Adrenal gland (tissue), 12 donors: ENCODE measurements around the gene CD180. TPM values are rescaled to one million over a fixed set of nuclear protein-coding genes. Genes with fewer than 3 reads are reported as not detected.

ENCODE experiments used
- DNase-seq, 7 donors: peaks; one replicate each; pipeline ENCODE4 v3.0.0-alpha.2; 2019 to 2020
- H3K27ac ChIP-seq, 5 donors: fragments of 200-600 bp; sonication (generic) in 4 of 5; 1 replicate in 3 of 5; 2 replicates in 2 of 5; pipeline versions ENCODE4 v1.5.1 to v1.8.0; 2016 to 2020; ENCODE audit warnings: mild to moderate bottlenecking in 1 of 5
- H3K27me3 ChIP-seq: fragments of 200-600 bp; 2 replicates; pipeline ENCODE4 v1.8.0; 2021
- H3K36me3 ChIP-seq, 2 donors: fragments of 200-600 bp; replicated peaks in 1 of 2; 1 replicate in 1 of 2; 2 replicates in 1 of 2; pipeline versions ENCODE4 v1.5.1 to v1.8.0; 2018 to 2022
- H3K4me1 ChIP-seq, 2 donors: fragments of 200-600 bp; replicated peaks in 1 of 2; 1 replicate in 1 of 2; 2 replicates in 1 of 2; pipeline versions ENCODE4 v1.5.1 to v1.8.0; 2018 to 2021
- H3K4me3 ChIP-seq, 4 donors: fragments of 200-600 bp; sonication (generic) in 3 of 4; one replicate each; pipeline ENCODE4 v1.5.1; 2016 to 2018
- H3K9me3 ChIP-seq, 3 donors: fragments of 200-600 bp; sonication (generic) in 1 of 3; replicated peaks in 1 of 3; 1 replicate in 2 of 3; 2 replicates in 1 of 3; pipeline versions ENCODE4 v1.5.1 to v1.8.0; 2016 to 2021
- CTCF ChIP-seq, 6 experiments: fragments of 450-650 bp in 4 of 6; fragments of 200-600 bp in 2 of 6; sonication (generic) in 1 of 6; IDR thresholded peaks; 1 replicate in 5 of 6; 2 replicates in 1 of 6; pipeline versions ENCODE4 v1.5.1 to v1.8.0; 2016 to 2021; ENCODE audit warnings: antibody characterized with exemption in 6 of 6, mild to moderate bottlenecking in 2 of 6, moderate library complexity in 1 of 6
- POLR2A ChIP-seq, 2 donors: fragments of 450-650 bp; IDR thresholded peaks; one replicate each; pipeline ENCODE4 v1.6.1; 2017; ENCODE audit warnings: antibody characterized with exemption in 2 of 2, mild to moderate bottlenecking in 2 of 2, moderate library complexity in 1 of 2
- WGBS, 4 donors: extraction: QIAGEN DNeasy Blood & Tissue Kit in 2 of 4; methylation state at CpG; one replicate each; pipeline versions ENCODE4 v1.1.5 to v1.1.7; 2013 to 2017; 5-methylcytosine and 5-hydroxymethylcytosine counted together
- intact Hi-C, 2 donors: fragments of 100-400 bp; cut with DNase I; formaldehyde crosslinking; loops; one replicate each; pipeline versions ENCODE4 v1.14.1 to v1.15.0; 2022 to 2023
- polyA plus RNA-seq, 3 donors: library from polyadenylated mRNA; stranded (reverse); fragments of 200-250 nt in 2 of 3; fragments of 350-450 nt in 1 of 3; fragmentation: Illumina TruSeq in 1 of 3; extraction: RNeasy Lipid Tissue Mini Kit (QIAGEN cat#74804) in 1 of 3; gene quantifications; one replicate each; pipeline ENCODE4 v1.2.3, GENCODE V29; 2013 to 2014
- total RNA-seq, 9 donors: library from RNA; depleted of rRNA in 4 of 9; stranded (reverse); fragments of >200 nt in 4 of 9; fragments of 120-200 nt in 1 of 9; fragmentation: NEBNext Ultra II Directional in 1 of 9; extraction: Animal tissue kit (Norgen Biotek cat#: 25700) in 1 of 9; gene quantifications; one replicate each; pipeline versions ENCODE4 v1.1.0 to v1.2.4, GENCODE V29; 2013 to 2023
- donor health status: healthy with polysubstance abuse.
- donor health status: Bipolar disorder and iron deficiency.
- donor health status: DM: yes; HTN: yes; CAD: no.
- donor health status: DM: no; HTN: no; CAD: no.
- donor health status: DM: no; HTN: no; CAD: no.
- donor health status: DM: yes; HTN: yes; CAD: no.

CD180 gene
- total and polyA plus RNA-seq, 12 donors: 0.37 to 3.6 (median 1.6) TPM

GRCh38 chr5:67187006-67187715, 9.4 kb downstream of the CD180 start:
- H3K4me1 ChIP-seq: peaks cover 0 to 9% of the 10 kb centered on the region in 2 donors
- H3K9me3 ChIP-seq: no peaks in the 10 kb centered on the region
- H3K27me3 ChIP-seq: no peaks in the 10 kb centered on the region
- no peak overlapping the region for H3K27ac ChIP-seq
- intact Hi-C loops: no loop called here
- H3K36me3 ChIP-seq: no peaks in the 10 kb centered on the region
- TF ChIP-seq POLR2A (IDR thresholded peaks at IDR 0.05) (no peak), CTCF (IDR thresholded peaks at IDR 0.05) (no peak)
- no peak for DNase-seq
- H3K4me3 ChIP-seq: no peak overlapping the region
- WGBS, 4 donors: 57 to 76% (median 70%) methylated on average over 1 of the region's 1 CpG

GRCh38 chr5:67183859-67184258, 12.7 kb downstream of the CD180 start:
- intact Hi-C loops: no loop called here
- Histone ChIP-seq H3K4me1 (peaks cover 0 to 9% of the 10 kb centered on the region in 2 donors), H3K9me3 (no peaks in the 10 kb centered on the region), H3K27me3 (no peaks in the 10 kb centered on the region), H3K36me3 (no peaks in the 10 kb centered on the region), H3K27ac (no peak overlapping the region), H3K4me3 (no peak overlapping the region)
- WGBS, 4 donors: 91 to 98% (median 94%) methylated on average over 3 of the region's 3 CpGs
- no peak for TF ChIP-seq POLR2A (IDR thresholded peaks at IDR 0.05)
- no peak for TF ChIP-seq CTCF (IDR thresholded peaks at IDR 0.05)
- no peak for DNase-seq

- no peak for TF ChIP-seq POLR2A (IDR thresholded peaks at IDR 0.05)
- TF ChIP-seq CTCF (IDR thresholded peaks at IDR 0.05): no peak
- DNase-seq: peak in 6 of 7 donors; percentile 44 to 69 (median 56)
- Histone ChIP-seq H3K27me3 (no peaks in the 10 kb centered on the region), H3K4me3 (no peak overlapping the region), H3K9me3 (no peaks in the 10 kb centered on the region), H3K36me3 (no peaks in the 10 kb centered on the region), H3K4me1 (peaks cover 0 to 7% of the 10 kb centered on the region in 2 donors), H3K27ac (peak overlapping the region in 2 of 5 donors; percentile 33 to 57)
- intact Hi-C loops: no loop called here
- 9 to 26% (median 21%) methylated on average over 6 of the region's 6 CpGs for whole genome bisulfite sequencing, 4 donors
These were observed 14.3 kb downstream of the CD180 start for GRCh38 chr5:67182301-67182790.

GRCh38 chr5:67181648-67182221, 14.9 kb downstream of the CD180 start:
- intact Hi-C loops: no loop called here
- Histone ChIP-seq H3K4me3 (no peak overlapping the region), H3K4me1 (peaks cover 0 to 7% of the 10 kb centered on the region in 2 donors), H3K9me3 (no peaks in the 10 kb centered on the region), H3K27me3 (no peaks in the 10 kb centered on the region), H3K27ac (peak overlapping the region in 3 of 5 donors; percentile 5 to 69 (median 33)), H3K36me3 (no peaks in the 10 kb centered on the region)
- DNase-seq: no peak
- 67 to 76% (median 71%) methylated on average over 5 of the region's 5 CpGs for WGBS, 4 donors
- TF ChIP-seq POLR2A (IDR thresholded peaks at IDR 0.05) (no peak), CTCF (IDR thresholded peaks at IDR 0.05) (no peak)
